ENCODE measurements around the gene ERC2.

Gene ERC2

GRCh38 chr3:56190130-56190529 is 278.1 kb downstream of the ERC2 start:
- DNase-seq (ENCODE audit: low read depth) = no peak
- TF ChIP-seq, protein P1, sequence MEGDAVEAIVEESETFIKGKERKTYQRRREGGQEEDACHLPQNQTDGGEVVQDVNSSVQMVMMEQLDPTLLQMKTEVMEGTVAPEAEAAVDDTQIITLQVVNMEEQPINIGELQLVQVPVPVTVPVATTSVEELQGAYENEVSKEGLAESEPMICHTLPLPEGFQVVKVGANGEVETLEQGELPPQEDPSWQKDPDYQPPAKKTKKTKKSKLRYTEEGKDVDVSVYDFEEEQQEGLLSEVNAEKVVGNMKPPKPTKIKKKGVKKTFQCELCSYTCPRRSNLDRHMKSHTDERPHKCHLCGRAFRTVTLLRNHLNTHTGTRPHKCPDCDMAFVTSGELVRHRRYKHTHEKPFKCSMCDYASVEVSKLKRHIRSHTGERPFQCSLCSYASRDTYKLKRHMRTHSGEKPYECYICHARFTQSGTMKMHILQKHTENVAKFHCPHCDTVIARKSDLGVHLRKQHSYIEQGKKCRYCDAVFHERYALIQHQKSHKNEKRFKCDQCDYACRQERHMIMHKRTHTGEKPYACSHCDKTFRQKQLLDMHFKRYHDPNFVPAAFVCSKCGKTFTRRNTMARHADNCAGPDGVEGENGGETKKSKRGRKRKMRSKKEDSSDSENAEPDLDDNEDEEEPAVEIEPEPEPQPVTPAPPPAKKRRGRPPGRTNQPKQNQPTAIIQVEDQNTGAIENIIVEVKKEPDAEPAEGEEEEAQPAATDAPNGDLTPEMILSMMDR (conservative IDR thresholded peaks at IDR 0.05; ENCODE audit: low read length) = no peak
- H3K4me3 ChIP-seq (ENCODE audit: low read length) = no peak overlapping the region

- H3K4me3 ChIP-seq (ENCODE audit: low read length) = no peak overlapping the region
- DNase-seq (ENCODE audit: low read depth) = no peak
- TF ChIP-seq, protein P1 (conservative IDR thresholded peaks at IDR 0.05; ENCODE audit: low read length) = no peak
Measured at GRCh38 chr3:56189536-56189935, 278.7 kb downstream of the ERC2 start.

DNA sequence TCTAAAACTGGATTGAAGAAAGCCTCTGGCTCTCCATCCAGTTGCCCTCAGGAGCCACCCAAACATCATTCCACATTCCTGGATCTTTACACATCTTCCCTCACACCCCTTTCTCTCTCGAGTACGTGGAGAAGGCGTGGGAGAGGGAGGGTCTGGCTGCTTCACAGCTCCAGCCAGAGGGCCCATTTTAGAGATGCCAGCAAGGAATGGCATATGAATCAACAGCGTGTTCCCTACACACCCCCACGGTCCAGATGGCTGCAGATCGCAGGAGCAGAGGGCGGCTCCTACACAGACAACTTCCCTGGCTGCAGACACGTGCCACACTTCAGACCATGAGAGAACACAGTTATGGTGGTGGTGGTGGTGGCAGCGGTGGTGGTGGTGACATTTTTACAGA is 280.1 kb downstream of the ERC2 start:
- DNase-seq (ENCODE audit: low read depth) = no peak
- H3K4me3 ChIP-seq (ENCODE audit: low read length) = no peak overlapping the region
- TF ChIP-seq, protein P1 (conservative IDR thresholded peaks at IDR 0.05; ENCODE audit: low read length) = no peak

GRCh38 chr3:56187051-56187450 is 281.2 kb downstream of the ERC2 start:
- DNase-seq (ENCODE audit: low read depth) = no peak
- TF ChIP-seq, protein P1 (conservative IDR thresholded peaks at IDR 0.05; ENCODE audit: low read length) = no peak
- no peak overlapping the region for H3K4me3 ChIP-seq (ENCODE audit: low read length)

DNA sequence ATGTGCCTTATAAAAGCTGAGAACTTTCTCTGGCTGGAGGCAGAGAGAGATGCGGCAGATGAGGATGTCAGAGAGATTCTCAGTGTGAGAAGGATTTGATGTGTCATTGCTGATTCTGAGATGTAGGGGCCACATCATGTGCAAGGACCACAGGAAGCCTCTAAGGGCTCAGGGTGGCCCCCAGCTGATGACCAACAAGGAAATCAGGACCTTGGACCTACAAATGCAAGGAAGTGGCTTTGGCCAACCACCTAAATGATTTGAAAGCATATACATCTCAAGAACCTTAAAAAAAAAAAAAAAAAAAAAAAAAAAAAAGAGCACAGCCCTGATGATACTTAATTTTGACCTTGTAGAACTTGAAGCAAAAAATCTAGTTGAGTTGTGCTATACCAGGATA is 282.4 kb downstream of the ERC2 start:
- H3K4me3 ChIP-seq (ENCODE audit: low read length) = no peak overlapping the region
- no peak for DNase-seq (ENCODE audit: low read depth)
- TF ChIP-seq, protein P1 (conservative IDR thresholded peaks at IDR 0.05; ENCODE audit: low read length) = no peak

GRCh38 chr3:56183529-56183928 is 284.7 kb downstream of the ERC2 start:
- no peak overlapping the region for H3K4me3 ChIP-seq (ENCODE audit: low read length)
- no peak for DNase-seq (ENCODE audit: low read depth)
- TF ChIP-seq, protein P1 (conservative IDR thresholded peaks at IDR 0.05; ENCODE audit: low read length) = no peak

DNA sequence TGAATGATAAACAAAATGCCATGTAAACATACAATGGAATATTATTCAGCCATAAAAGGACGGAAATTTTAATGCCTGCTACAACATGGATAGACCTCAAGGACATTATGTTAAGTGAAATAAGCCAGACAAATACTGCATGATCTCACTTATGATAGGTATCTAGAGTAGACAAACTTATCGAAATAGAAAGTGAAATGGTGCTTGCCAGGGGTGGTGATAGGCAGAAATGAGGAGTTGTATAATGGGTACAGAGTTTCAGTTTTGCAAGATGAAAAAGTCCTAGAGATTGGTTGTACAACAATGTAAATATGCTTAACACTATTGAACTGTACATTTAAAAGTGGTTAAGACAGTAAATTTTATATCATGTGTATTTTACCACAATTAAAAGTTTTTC is 287.8 kb downstream of the ERC2 start:
- TF ChIP-seq, protein P1 (conservative IDR thresholded peaks at IDR 0.05; ENCODE audit: low read length) = no peak
- no peak for DNase-seq (ENCODE audit: low read depth)

More for the DNA sequence above, 287.8 kb downstream of the ERC2 start:
- no peak overlapping the region for H3K4me3 ChIP-seq (ENCODE audit: low read length)
